OCI-LY1 (cell line): ENCODE results near the gene SEC24C.
"Not testable (repeated sequence)": the region's sequence is repeated elsewhere in the genome, so short reads cannot be mapped to it uniquely, and the experiment has no call there.

Experiments used
- H2AFZ ChIP-seq: fragments of 200-600 bp; sonication (generic), shearing (Covaris generic); 2 replicates; pipeline ENCODE4 v1.6.0; 2014; ENCODE audit warnings: antibody characterized with exemption, mild to moderate bottlenecking, low read length
- H3F3A ChIP-seq: fragments of 200-600 bp; sonication (generic), shearing (Covaris generic); 2 replicates; pipeline ENCODE4 v1.6.0; 2014; ENCODE audit warnings: mild to moderate bottlenecking, antibody characterized with exemption, low read length, moderate library complexity; ENCODE audit not compliant: insufficient read depth
- H3K27ac ChIP-seq: fragments of 200-600 bp; sonication (generic); 2 replicates; pipeline ENCODE4 v1.5.1; 2014; ENCODE audit warnings: low read length, mixed run types, mild to moderate bottlenecking, low read depth; ENCODE audit not compliant: poor library complexity, severe bottlenecking
- H3K27me3 ChIP-seq: fragments of 200-600 bp; sonication (generic); 2 replicates; pipeline ENCODE4 v1.6.0; 2014; ENCODE audit warnings: antibody characterized with exemption, mild to moderate bottlenecking, low read length, moderate library complexity; ENCODE audit not compliant: insufficient read depth
- H3K36me3 ChIP-seq: fragments of 200-600 bp; sonication (generic); 2 replicates; pipeline ENCODE4 v1.6.1; 2014; ENCODE audit warnings: mild to moderate bottlenecking, antibody characterized with exemption, low read length, moderate library complexity, mixed read lengths; ENCODE audit not compliant: insufficient read depth
- H3K4me1 ChIP-seq: fragments of 200-600 bp; sonication (generic); 2 replicates; pipeline ENCODE4 v1.5.1; 2014; ENCODE audit warnings: mild to moderate bottlenecking, low read length, moderate library complexity; ENCODE audit not compliant: insufficient read depth, severe bottlenecking
- H3K4me2 ChIP-seq: fragments of 200-600 bp; sonication (generic), shearing (Covaris generic); 2 replicates; pipeline ENCODE4 v1.6.1; 2014; ENCODE audit warnings: low read length
- H3K4me3 ChIP-seq: fragments of 200-600 bp; sonication (generic); 2 replicates; pipeline ENCODE4 v1.5.1; 2014; ENCODE audit warnings: low read length, low read depth, mild to moderate bottlenecking, mixed read lengths; ENCODE audit not compliant: poor library complexity, severe bottlenecking
- H3K79me2 ChIP-seq: fragments of 200-600 bp; shearing (Covaris generic); 2 replicates; pipeline ENCODE4 v1.6.1; 2016; ENCODE audit warnings: mixed run types, low read length, mixed read lengths; ENCODE audit not compliant: insufficient read depth
- H3K9ac ChIP-seq: fragments of 200-600 bp; sonication (generic), shearing (Covaris generic); 2 replicates; pipeline ENCODE4 v1.6.1; 2014; ENCODE audit warnings: mild to moderate bottlenecking, low read length, mixed read lengths
- H3K9me2 ChIP-seq: fragments of 200-600 bp; sonication (generic), shearing (Covaris generic); 2 replicates; pipeline ENCODE4 v1.6.1; 2014; ENCODE audit warnings: low read depth, mild to moderate bottlenecking, low read length, mixed read lengths
- H3K9me3 ChIP-seq: fragments of 200-600 bp; shearing (Covaris generic); 2 replicates; pipeline ENCODE4 v1.6.1; 2014; ENCODE audit warnings: low read length, mixed read lengths
- H4K20me1 ChIP-seq: fragments of 200-600 bp; sonication (generic), shearing (Covaris generic); 2 replicates; pipeline ENCODE4 v1.6.0; 2016; ENCODE audit warnings: mild to moderate bottlenecking, low read length; ENCODE audit not compliant: insufficient read depth
- EZH2 ChIP-seq: fragments of 200-600 bp; sonication (generic), shearing (Covaris generic); IDR thresholded peaks from 2 replicates; pipeline ENCODE4 v1.8.0; 2017; ENCODE audit warnings: borderline replicate concordance, mixed run types, mild to moderate bottlenecking, antibody characterized with exemption, low read length, moderate library complexity, mixed read lengths
- TF ChIP-seq, protein P1 (sequence below): fragments of 200-600 bp; sonication (generic), shearing (Covaris generic); IDR thresholded peaks from 2 replicates; pipeline ENCODE4 v1.5.1; 2017; ENCODE audit warnings: mild to moderate bottlenecking, antibody characterized with exemption, low read length, moderate library complexity, mixed read lengths

SEC24C gene

DNA sequence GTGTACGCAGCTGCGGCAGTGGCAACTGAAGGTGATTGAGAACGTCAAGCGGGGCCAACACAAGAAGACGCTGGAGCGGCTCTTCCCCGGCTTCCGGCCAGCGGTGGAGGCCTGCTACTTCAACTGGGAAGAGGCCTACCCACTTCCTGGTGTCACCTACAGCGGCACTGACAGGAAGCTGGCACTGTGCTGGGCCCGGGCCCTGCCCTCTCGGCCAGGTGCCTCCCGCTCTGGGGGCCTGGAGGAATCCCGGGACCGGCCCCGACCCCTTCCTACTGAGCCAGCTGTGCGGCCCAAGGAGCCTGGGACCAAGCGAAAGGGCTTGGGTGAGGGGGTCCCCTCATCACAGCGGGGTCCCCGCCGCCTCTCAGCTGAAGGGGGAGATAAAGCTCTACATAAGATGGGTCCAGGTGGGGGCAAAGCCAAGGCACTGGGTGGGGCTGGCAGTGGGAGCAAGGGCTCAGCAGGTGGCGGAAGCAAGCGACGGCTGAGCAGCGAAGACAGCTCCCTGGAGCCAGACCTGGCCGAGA, 47.8 kb downstream of the SEC24C start:
- no peaks in the 10 kb centered on the region for H3K79me2 ChIP-seq

DNA sequence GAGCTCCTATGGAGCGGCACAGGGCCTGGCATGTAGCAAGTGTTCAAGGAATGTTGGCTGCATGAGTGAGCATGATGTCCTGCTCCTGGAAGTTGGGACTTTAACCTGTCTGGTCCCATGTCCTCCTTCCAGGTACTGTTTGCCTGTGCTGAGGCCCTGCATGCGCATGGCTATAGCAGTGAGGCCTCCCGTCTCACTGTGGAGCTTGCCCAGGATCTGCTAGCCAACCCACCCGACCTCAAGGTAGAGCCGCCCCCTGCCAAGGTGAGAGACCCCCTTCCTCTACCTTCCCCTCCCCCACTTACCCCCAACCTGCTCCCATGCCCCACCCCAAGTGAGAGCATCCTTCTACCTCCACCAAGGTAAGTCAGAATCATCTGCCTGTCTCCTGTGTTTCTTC, 49.3 kb downstream of the SEC24C start:
- H3K27ac ChIP-seq: no peak overlapping the region
- peaks cover 83% of the 10 kb centered on the region for H3K36me3 ChIP-seq
- no peaks in the 10 kb centered on the region for H3K79me2 ChIP-seq
- H4K20me1 ChIP-seq: no peaks in the 10 kb centered on the region
- H3K4me1 ChIP-seq: no peaks in the 10 kb centered on the region
- H3K4me3 ChIP-seq: no peak overlapping the region
- TF ChIP-seq, protein P1, sequence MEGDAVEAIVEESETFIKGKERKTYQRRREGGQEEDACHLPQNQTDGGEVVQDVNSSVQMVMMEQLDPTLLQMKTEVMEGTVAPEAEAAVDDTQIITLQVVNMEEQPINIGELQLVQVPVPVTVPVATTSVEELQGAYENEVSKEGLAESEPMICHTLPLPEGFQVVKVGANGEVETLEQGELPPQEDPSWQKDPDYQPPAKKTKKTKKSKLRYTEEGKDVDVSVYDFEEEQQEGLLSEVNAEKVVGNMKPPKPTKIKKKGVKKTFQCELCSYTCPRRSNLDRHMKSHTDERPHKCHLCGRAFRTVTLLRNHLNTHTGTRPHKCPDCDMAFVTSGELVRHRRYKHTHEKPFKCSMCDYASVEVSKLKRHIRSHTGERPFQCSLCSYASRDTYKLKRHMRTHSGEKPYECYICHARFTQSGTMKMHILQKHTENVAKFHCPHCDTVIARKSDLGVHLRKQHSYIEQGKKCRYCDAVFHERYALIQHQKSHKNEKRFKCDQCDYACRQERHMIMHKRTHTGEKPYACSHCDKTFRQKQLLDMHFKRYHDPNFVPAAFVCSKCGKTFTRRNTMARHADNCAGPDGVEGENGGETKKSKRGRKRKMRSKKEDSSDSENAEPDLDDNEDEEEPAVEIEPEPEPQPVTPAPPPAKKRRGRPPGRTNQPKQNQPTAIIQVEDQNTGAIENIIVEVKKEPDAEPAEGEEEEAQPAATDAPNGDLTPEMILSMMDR: no peak
- TF ChIP-seq EZH2: no peak
- no peaks in the 10 kb centered on the region for H3K9me3 ChIP-seq
- no peak overlapping the region for H3K9ac ChIP-seq
- H3K9me2 ChIP-seq: no peaks in the 10 kb centered on the region
- no peaks in the 10 kb centered on the region for H3F3A ChIP-seq
- no peaks in the 10 kb centered on the region for H3K27me3 ChIP-seq
- H3K4me2 ChIP-seq: no peak overlapping the region
- H2AFZ ChIP-seq: no peak overlapping the region

More for the DNA sequence above, 47.8 kb downstream of the SEC24C start:
- Histone ChIP-seq H3K4me1 (no peaks in the 10 kb centered on the region), H3K36me3 (peaks cover 72% of the 10 kb centered on the region), H3K9me3 (no peaks in the 10 kb centered on the region), H3F3A (no peaks in the 10 kb centered on the region), H3K9me2 (no peaks in the 10 kb centered on the region), H2AFZ (no peak overlapping the region), H3K27ac (no peak overlapping the region), H3K4me2 (no peak overlapping the region), H3K4me3 (no peak overlapping the region), H4K20me1 (no peaks in the 10 kb centered on the region), H3K27me3 (no peaks in the 10 kb centered on the region), H3K9ac (no peak overlapping the region)
- TF ChIP-seq, protein P1: no peak
- no peak for TF ChIP-seq EZH2

DNA sequence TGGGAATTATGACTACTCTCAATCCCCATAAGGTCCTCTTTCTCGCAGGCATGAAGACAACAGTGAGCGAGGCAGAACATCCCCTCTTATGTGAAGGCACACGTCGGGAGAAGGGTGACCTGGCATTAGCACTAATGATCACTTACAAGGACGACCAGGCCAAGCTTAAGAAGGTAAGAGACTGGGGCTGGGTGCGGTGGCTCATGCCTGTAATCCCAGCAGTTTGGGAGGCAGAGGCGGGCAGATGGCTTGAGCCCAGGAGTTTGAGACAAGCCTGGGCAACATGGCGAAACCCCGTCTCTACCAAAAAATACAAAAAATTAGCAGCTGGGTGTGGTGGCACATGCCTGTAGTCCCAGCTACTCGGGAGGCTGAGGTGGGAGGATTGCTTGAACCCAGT, 51.3 kb downstream of the SEC24C start:
- not testable (repeated sequence) for H3F3A ChIP-seq, H3K27ac ChIP-seq, H3K9me3 ChIP-seq, H4K20me1 ChIP-seq, H3K4me3 ChIP-seq, H3K4me1 ChIP-seq, H3K79me2 ChIP-seq, H2AFZ ChIP-seq, H3K9me2 ChIP-seq, H3K9ac ChIP-seq, H3K27me3 ChIP-seq, H3K4me2 ChIP-seq
- peaks cover 85% of the 10 kb centered on the region for H3K36me3 ChIP-seq

DNA sequence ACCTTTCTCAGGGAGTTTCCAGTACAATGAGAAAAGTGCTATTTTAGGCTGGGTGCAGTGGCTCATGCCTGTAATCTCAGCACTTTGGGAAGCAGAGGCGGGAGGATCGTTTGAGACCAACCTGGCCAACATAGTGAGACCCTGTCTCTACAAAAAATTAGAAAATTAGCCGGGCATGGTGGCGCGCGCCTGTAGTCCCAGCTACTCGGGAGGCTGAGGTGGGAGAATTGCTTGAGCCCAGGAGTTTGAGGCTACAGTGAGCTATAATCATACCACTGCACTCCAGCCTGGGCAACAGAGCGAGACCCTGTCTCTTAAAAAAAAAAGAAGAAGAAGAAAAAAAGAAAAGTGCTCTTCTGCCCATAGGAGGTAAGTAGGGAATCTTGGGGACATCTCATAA, 51.9 kb downstream of the SEC24C start:
- not testable (repeated sequence) for H4K20me1 ChIP-seq, H3K4me1 ChIP-seq, H3K79me2 ChIP-seq, H3K27me3 ChIP-seq, H3K9ac ChIP-seq, H3K9me3 ChIP-seq, H3K9me2 ChIP-seq, H3F3A ChIP-seq, H3K27ac ChIP-seq, H3K4me2 ChIP-seq, H3K4me3 ChIP-seq, H2AFZ ChIP-seq
- H3K36me3 ChIP-seq: peaks cover 85% of the 10 kb centered on the region
